HEK293T (cell line): ENCODE results near the gene DDAH1.

Experiments
- BHLHE40 ChIP-seq: fragments of 450-650 bp; IDR thresholded peaks from 2 replicates; pipeline ENCODE4 v1.6.1; 2016; ENCODE audit warnings: mild to moderate bottlenecking, moderate library complexity, borderline replicate concordance
- CTBP1 ChIP-seq: fragments of 450-650 bp; IDR thresholded peaks from 2 replicates; pipeline ENCODE4 v1.6.1; 2016; ENCODE audit warnings: borderline replicate concordance
- ELF4 ChIP-seq: fragments of 450-650 bp; IDR thresholded peaks from 2 replicates; pipeline ENCODE4 v1.6.1; 2017; ENCODE audit warnings: antibody characterized with exemption
- FOXK2 ChIP-seq: fragments of 450-650 bp; IDR thresholded peaks from 2 replicates; pipeline ENCODE4 v1.6.1; 2016; ENCODE audit warnings: mild to moderate bottlenecking
- FOXM1 ChIP-seq: fragments of 450-650 bp; IDR thresholded peaks from 2 replicates; pipeline ENCODE4 v1.6.1; 2017; ENCODE audit warnings: mild to moderate bottlenecking, borderline replicate concordance
- L3MBTL2 ChIP-seq: fragments of 450-650 bp; conservative IDR thresholded peaks from 2 replicates; pipeline ENCODE4 v1.6.1; 2016; ENCODE audit warnings: mild to moderate bottlenecking
- LEF1 ChIP-seq: fragments of 450-650 bp; IDR thresholded peaks from 2 replicates; pipeline ENCODE4 v1.6.1; 2017; ENCODE audit warnings: mild to moderate bottlenecking, borderline replicate concordance
- SP1 ChIP-seq: fragments of 450-650 bp; IDR thresholded peaks from 2 replicates; pipeline ENCODE4 v1.6.1; 2017
- SUZ12 ChIP-seq: fragments of 450-650 bp; IDR thresholded peaks from 2 replicates; pipeline ENCODE4 v1.6.1; 2016; ENCODE audit warnings: mild to moderate bottlenecking
- TF ChIP-seq, protein P1 (sequence below): fragments of 450-650 bp; IDR thresholded peaks from 2 replicates; pipeline ENCODE4 v1.6.1; 2016

DNA sequence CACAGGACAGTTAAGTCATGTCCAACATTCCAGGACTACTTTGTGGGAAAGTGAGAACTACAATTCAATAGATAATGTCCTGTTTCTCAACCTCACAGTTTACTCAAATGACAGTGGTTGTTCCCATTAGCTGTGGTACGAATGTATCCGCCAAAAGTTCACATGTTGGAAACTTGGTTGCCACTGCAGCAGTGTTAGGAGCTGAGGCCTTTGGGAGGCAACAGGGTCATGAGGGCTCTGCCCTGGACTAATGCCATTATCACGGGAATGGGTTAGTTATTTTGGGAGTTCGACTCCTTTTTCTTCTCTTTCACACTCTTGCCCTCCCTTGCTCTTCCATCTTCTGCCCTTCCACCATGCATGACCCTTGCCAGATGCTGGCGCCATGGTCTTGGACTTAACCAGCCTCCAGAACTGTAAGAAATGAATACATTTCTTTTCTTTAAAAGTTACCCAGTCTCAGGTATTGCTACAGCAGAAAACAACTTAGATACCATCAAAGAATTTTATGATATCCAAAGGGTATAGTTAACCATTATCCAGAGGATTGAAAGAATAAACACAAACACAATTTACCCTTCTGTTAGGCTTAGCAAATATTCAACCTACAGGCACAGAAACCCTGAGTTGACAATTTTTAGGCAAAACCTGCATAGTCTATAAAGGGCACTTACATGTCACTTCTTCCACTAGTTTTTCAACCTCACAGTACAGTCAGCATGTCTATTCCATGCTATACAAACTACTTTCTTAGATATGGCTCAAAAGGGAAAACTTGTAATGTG lies 196.0 kb downstream of the DDAH1 start:
- TF ChIP-seq FOXM1 (no peak), SP1 (no peak), FOXK2 (no peak), SUZ12 (no peak), CTBP1 (no peak), BHLHE40 (no peak), LEF1 (no peak), ELF4 (no peak), L3MBTL2 (no peak)
- TF ChIP-seq, protein P1, sequence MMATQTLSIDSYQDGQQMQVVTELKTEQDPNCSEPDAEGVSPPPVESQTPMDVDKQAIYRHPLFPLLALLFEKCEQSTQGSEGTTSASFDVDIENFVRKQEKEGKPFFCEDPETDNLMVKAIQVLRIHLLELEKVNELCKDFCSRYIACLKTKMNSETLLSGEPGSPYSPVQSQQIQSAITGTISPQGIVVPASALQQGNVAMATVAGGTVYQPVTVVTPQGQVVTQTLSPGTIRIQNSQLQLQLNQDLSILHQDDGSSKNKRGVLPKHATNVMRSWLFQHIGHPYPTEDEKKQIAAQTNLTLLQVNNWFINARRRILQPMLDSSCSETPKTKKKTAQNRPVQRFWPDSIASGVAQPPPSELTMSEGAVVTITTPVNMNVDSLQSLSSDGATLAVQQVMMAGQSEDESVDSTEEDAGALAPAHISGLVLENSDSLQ: no peak
